C4-2B (cell line): Measurements from ENCODE around the gene NBEAL1.

ENCODE experiments used
- ZFX ChIP-seq: fragments of 450-650 bp; IDR thresholded peaks from 2 replicates; pipeline ENCODE4 v1.6.1; 2017
- TF ChIP-seq, protein P1 (sequence below): fragments of 450-650 bp; conservative IDR thresholded peaks from 2 replicates; pipeline ENCODE4 v1.5.1; 2017; ENCODE audit warnings: mild to moderate bottlenecking

DNA sequence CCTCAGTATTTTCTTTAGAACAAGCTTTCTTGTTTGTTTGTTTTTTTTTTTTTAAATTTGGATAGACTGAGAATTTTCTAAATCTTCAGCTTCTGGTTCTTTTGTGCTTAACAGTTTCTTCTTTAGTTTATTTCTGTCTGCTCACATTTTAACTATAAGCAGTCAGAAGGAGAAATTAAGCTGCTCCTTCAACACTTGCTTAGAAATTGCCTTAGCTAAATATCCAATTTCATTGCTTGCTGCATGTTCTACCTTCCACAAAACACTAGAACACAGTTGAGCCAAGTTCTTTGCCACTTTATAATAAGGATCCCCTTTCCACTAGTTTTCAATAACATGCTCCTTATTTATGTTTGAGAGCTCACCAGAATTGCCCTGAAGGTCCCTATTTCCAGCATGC lies 57.7 kb downstream of the NBEAL1 start:
- TF ChIP-seq, protein P1, sequence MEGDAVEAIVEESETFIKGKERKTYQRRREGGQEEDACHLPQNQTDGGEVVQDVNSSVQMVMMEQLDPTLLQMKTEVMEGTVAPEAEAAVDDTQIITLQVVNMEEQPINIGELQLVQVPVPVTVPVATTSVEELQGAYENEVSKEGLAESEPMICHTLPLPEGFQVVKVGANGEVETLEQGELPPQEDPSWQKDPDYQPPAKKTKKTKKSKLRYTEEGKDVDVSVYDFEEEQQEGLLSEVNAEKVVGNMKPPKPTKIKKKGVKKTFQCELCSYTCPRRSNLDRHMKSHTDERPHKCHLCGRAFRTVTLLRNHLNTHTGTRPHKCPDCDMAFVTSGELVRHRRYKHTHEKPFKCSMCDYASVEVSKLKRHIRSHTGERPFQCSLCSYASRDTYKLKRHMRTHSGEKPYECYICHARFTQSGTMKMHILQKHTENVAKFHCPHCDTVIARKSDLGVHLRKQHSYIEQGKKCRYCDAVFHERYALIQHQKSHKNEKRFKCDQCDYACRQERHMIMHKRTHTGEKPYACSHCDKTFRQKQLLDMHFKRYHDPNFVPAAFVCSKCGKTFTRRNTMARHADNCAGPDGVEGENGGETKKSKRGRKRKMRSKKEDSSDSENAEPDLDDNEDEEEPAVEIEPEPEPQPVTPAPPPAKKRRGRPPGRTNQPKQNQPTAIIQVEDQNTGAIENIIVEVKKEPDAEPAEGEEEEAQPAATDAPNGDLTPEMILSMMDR: no peak
- TF ChIP-seq ZFX: no peak
